Measurements from ENCODE around the gene DEPP1. TPM values are rescaled to one million over a fixed set of nuclear protein-coding genes. Genes with fewer than 3 reads are reported as not detected.

Gene DEPP1
- total and polyA plus RNA-seq, 2 of the 13 experiments (the other 11 are each of a cell fraction or from before 2014, with no cell fraction given) = 14.8 to 270 TPM

DNA sequence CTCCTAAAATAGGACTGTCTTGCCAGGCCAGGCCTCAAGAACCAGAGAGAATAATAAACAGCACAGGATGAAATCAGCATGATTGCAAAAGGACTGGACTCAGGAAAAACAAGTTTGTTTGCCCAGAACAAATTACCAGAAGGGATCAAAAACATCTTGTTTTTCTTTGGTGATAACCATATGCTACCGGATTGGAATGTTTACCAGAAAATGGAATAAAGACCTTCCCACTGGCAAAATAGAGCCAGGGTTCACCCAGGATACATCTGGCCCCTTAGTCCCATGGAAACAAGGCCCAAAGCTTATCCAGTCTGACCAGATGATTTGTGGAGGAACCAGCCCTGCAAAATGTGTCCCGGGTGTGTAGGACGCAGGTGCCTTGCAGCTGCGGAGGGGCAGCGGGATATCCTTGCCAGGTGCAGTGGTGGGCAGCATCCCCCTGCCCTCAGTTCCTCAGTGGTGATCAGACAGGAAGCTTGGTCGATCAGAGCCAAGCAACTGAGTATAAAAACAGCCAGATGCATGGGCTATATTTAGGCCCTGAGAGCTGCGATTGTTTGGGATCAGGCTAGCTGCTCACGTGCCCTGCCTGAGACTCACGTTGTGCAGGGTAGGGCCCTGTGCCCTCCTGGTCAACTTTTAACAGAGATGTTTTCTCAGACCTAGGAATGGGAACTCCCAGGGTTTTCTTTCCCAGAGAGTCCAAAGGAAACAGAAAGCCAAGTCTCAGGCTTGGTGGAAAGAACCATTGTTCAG lies 17.5 kb upstream of the DEPP1 start (continued):
- TF ChIP-seq SIX4 (CRISPR knock-in tag; IDR thresholded peaks at IDR 0.05) (peak; percentile 69; the same call in 1 of the 2 replicates), ZNF33B (CRISPR knock-in tag; IDR thresholded peaks at IDR 0.05) (no peak), SMAD3 (CRISPR knock-in tag; IDR thresholded peaks at IDR 0.05) (peak; percentile 73), BRD4 (CRISPR knock-in tag; IDR thresholded peaks at IDR 0.05) (0 out of 2 replicates have a peak, but pooled peaks have one; percentile 37), ZNF780A (CRISPR knock-in tag; IDR thresholded peaks at IDR 0.05) (no peak), ZNF343 (CRISPR knock-in tag; IDR thresholded peaks at IDR 0.05) (no peak), NFATC3 (CRISPR knock-in tag; IDR thresholded peaks at IDR 0.05) (no peak), MIER3 (CRISPR knock-in tag; IDR thresholded peaks at IDR 0.05; ENCODE audit: borderline replicate concordance) (peak; percentile 93), MIXL1 (CRISPR knock-in tag; IDR thresholded peaks at IDR 0.05) (peak; percentile 82; the same call in 1 of the 2 replicates), ZNF382 (CRISPR knock-in tag; IDR thresholded peaks at IDR 0.05; ENCODE audit: borderline replicate concordance) (no peak), FOXK2 (IDR thresholded peaks at IDR 0.05) (peak; percentile 81), KAT8 (CRISPR knock-in tag; IDR thresholded peaks at IDR 0.05) (peak; percentile 14; the same call in 1 of the 2 replicates), RFX3 (CRISPR knock-in tag; IDR thresholded peaks at IDR 0.05) (peak; percentile 46; the same call in 1 of the 2 replicates), SKI (IDR thresholded peaks at IDR 0.05; ENCODE audit: partially characterized antibody) (peak; percentile 68), ZNF652 (CRISPR knock-in tag; IDR thresholded peaks at IDR 0.05; ENCODE audit: borderline replicate concordance, low read depth) (no peak; the same call in 1 of the 2 replicates), PAF1 (CRISPR knock-in tag; IDR thresholded peaks at IDR 0.05) (peak; percentile 62; the same call in 1 of the 2 replicates), U2AF2 (IDR thresholded peaks at IDR 0.05; ENCODE audit: low read depth, low read length) (no peak), TEAD3 (CRISPR knock-in tag; optimal IDR thresholded peaks at IDR 0.05; ENCODE audit: borderline replicate concordance) (peak; percentile 87), CCAR2 (optimal IDR thresholded peaks at IDR 0.05; ENCODE audit: low read depth, low read length) (no peak), ZNF143 (CRISPR knock-in tag; IDR thresholded peaks at IDR 0.05) (no peak), ONECUT2 (CRISPR knock-in tag; IDR thresholded peaks at IDR 0.05) (no peak), TMF1 (CRISPR knock-in tag; IDR thresholded peaks at IDR 0.05; ENCODE audit: low read depth) (no peak), ZNF124 (CRISPR knock-in tag; IDR thresholded peaks at IDR 0.05) (0 out of 2 replicates have a peak, but pooled peaks have one; percentile 44), ZNF430 (CRISPR knock-in tag; IDR thresholded peaks at IDR 0.05) (peak; percentile 88)
- TF ChIP-seq, protein P1, sequence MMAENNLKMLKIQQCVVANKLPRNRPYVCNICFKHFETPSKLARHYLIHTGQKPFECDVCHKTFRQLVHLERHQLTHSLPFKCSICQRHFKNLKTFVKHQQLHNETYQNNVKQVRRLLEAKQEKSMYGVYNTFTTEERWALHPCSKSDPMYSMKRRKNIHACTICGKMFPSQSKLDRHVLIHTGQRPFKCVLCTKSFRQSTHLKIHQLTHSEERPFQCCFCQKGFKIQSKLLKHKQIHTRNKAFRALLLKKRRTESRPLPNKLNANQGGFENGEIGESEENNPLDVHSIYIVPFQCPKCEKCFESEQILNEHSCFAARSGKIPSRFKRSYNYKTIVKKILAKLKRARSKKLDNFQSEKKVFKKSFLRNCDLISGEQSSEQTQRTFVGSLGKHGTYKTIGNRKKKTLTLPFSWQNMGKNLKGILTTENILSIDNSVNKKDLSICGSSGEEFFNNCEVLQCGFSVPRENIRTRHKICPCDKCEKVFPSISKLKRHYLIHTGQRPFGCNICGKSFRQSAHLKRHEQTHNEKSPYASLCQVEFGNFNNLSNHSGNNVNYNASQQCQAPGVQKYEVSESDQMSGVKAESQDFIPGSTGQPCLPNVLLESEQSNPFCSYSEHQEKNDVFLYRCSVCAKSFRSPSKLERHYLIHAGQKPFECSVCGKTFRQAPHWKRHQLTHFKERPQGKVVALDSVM (CRISPR knock-in tag; IDR thresholded peaks at IDR 0.05) = no peak
- TF ChIP-seq, protein P2, sequence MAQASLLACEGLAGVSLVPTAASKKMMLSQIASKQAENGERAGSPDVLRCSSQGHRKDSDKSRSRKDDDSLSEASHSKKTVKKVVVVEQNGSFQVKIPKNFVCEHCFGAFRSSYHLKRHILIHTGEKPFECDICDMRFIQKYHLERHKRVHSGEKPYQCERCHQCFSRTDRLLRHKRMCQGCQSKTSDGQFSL (CRISPR knock-in tag; IDR thresholded peaks at IDR 0.05) = no peak
- TF ChIP-seq, protein P3, sequence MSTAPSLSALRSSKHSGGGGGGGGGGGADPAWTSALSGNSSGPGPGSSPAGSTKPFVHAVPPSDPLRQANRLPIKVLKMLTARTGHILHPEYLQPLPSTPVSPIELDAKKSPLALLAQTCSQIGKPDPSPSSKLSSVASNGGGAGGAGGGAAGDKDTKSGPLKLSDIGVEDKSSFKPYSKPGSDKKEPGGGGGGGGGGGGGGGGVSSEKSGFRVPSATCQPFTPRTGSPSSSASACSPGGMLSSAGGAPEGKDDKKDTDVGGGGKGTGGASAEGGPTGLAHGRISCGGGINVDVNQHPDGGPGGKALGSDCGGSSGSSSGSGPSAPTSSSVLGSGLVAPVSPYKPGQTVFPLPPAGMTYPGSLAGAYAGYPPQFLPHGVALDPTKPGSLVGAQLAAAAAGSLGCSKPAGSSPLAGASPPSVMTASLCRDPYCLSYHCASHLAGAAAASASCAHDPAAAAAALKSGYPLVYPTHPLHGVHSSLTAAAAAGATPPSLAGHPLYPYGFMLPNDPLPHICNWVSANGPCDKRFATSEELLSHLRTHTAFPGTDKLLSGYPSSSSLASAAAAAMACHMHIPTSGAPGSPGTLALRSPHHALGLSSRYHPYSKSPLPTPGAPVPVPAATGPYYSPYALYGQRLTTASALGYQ (CRISPR knock-in tag; IDR thresholded peaks at IDR 0.05) = peak; percentile 75; the same call in 1 of the 2 replicates
- TF ChIP-seq, protein P4, sequence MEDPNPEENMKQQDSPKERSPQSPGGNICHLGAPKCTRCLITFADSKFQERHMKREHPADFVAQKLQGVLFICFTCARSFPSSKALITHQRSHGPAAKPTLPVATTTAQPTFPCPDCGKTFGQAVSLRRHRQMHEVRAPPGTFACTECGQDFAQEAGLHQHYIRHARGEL (CRISPR knock-in tag; IDR thresholded peaks at IDR 0.05) = no peak
